T-helper 1 cell treated with Interleukin-12 subunit alpha and Interleukin-12 subunit beta and Interleukin-4 antibody, amounts not matched to agents 30 ng/mL and 1 ng/mL, for 36 hours (primary cell): ENCODE data around the gene IQSEC3. TPM values are rescaled to one million over a fixed set of nuclear protein-coding genes. Genes with fewer than 3 reads are reported as not detected.

Source experiments
- intact Hi-C: fragments of 100-400 bp; cut with micrococcal nuclease; formaldehyde crosslinking; loops from one replicate; pipeline ENCODE4 v1.15.1; 2024
- total RNA-seq: library from RNA; stranded (reverse); gene quantifications from 2 replicates; pipeline ENCODE4 v1.2.3, GENCODE V29; 2022

The IQSEC3 gene
- total RNA-seq, 1 donor from 2014 or later = 0.59 TPM

- intact Hi-C loops = no loop called here
Observed at GRCh38 chr12:138171-138897, 71.8 kb downstream of the IQSEC3 start.

GRCh38 chr12:138898-139534 lies 72.4 kb downstream of the IQSEC3 start:
- intact Hi-C loops = no loop called here

- intact Hi-C loops = no loop called here
Observed at GRCh38 chr12:139585-139984, 73.0 kb downstream of the IQSEC3 start.

GRCh38 chr12:140162-140561 lies 73.6 kb downstream of the IQSEC3 start:
- intact Hi-C loops = no loop called here

GRCh38 chr12:143964-144649 lies 77.5 kb downstream of the IQSEC3 start:
- intact Hi-C loops = no loop called here

- intact Hi-C loops = no loop called here
Observed at GRCh38 chr12:144650-145284, 78.2 kb downstream of the IQSEC3 start.

- intact Hi-C loops = no loop called here
Observed at GRCh38 chr12:145369-145960, 78.9 kb downstream of the IQSEC3 start.

GRCh38 chr12:147242-147641 lies 80.7 kb downstream of the IQSEC3 start:
- intact Hi-C loops = no loop called here

- intact Hi-C loops = no loop called here
Observed at GRCh38 chr12:148676-149416, 82.3 kb downstream of the IQSEC3 start.

GRCh38 chr12:151579-151978 lies 85.0 kb downstream of the IQSEC3 start:
- intact Hi-C loops = no loop called here

GRCh38 chr12:152440-152839 lies 85.9 kb downstream of the IQSEC3 start:
- intact Hi-C loops = no loop called here

- intact Hi-C loops = no loop called here
Observed at GRCh38 chr12:153080-153746, 86.6 kb downstream of the IQSEC3 start.

GRCh38 chr12:154058-154457 lies 87.5 kb downstream of the IQSEC3 start:
- intact Hi-C loops = no loop called here

GRCh38 chr12:155006-155405 lies 88.4 kb downstream of the IQSEC3 start:
- intact Hi-C loops = no loop called here

- intact Hi-C loops = no loop called here
Observed at GRCh38 chr12:155646-156045, 89.1 kb downstream of the IQSEC3 start.

GRCh38 chr12:156945-157344 lies 90.4 kb downstream of the IQSEC3 start:
- intact Hi-C loops = no loop called here

- intact Hi-C loops = no loop called here
Observed at GRCh38 chr12:157644-158043, 91.1 kb downstream of the IQSEC3 start.

GRCh38 chr12:159156-159782 lies 92.7 kb downstream of the IQSEC3 start:
- intact Hi-C loops = no loop called here

- intact Hi-C loops = no loop called here
Observed at GRCh38 chr12:160858-161257, 94.3 kb downstream of the IQSEC3 start.

GRCh38 chr12:161823-162222 lies 95.3 kb downstream of the IQSEC3 start:
- intact Hi-C loops = no loop called here
